NT2/D1 (cell line): ENCODE data around the gene BABAM2.
"Not testable (repeated sequence)": the region's sequence is repeated elsewhere in the genome, so short reads cannot be mapped to it uniquely, and the experiment has no call there.

Experiments used
- DNase-seq: peaks from one replicate; pipeline ENCODE4 v3.0.0-alpha.2; 2011; ENCODE audit warnings: low read depth, low spot score
- H3K27me3 ChIP-seq: 2 replicates; pipeline ENCODE4 v1.6.0; 2011; ENCODE audit warnings: mild to moderate bottlenecking; ENCODE audit not compliant: insufficient read length, insufficient read depth
- H3K36me3 ChIP-seq: 2 replicates; pipeline ENCODE4 v1.6.1; 2011; ENCODE audit warnings: mild to moderate bottlenecking, low read length, mixed read lengths; ENCODE audit not compliant: insufficient read depth, insufficient read length
- H3K4me1 ChIP-seq: 2 replicates; pipeline ENCODE4 v1.5.1; 2011; ENCODE audit not compliant: insufficient read depth, insufficient read length
- H3K4me3 ChIP-seq: 2 replicates; pipeline ENCODE4 v1.5.1; 2011; ENCODE audit warnings: low read depth; ENCODE audit not compliant: insufficient read length
- H3K9ac ChIP-seq: 2 replicates; pipeline ENCODE4 v1.6.0; 2011; ENCODE audit warnings: low read depth; ENCODE audit not compliant: insufficient read length
- H3K9me3 ChIP-seq: 2 replicates; pipeline ENCODE4 v1.5.1; 2011; ENCODE audit warnings: mild to moderate bottlenecking, low read length; ENCODE audit not compliant: insufficient read depth
- SUZ12 ChIP-seq: IDR thresholded peaks from 2 replicates; pipeline ENCODE4 v1.6.1; 2011; ENCODE audit not compliant: insufficient read length, insufficient read depth; ENCODE audit errors: extremely low read depth
- YY1 ChIP-seq: IDR thresholded peaks from 2 replicates; pipeline ENCODE4 v1.6.1; 2011; ENCODE audit not compliant: insufficient read length, insufficient read depth
- ZNF274 ChIP-seq: IDR thresholded peaks from 2 replicates; pipeline ENCODE4 v1.6.1; 2011; ENCODE audit warnings: mild to moderate bottlenecking, low read depth, low read length

Gene BABAM2

DNA sequence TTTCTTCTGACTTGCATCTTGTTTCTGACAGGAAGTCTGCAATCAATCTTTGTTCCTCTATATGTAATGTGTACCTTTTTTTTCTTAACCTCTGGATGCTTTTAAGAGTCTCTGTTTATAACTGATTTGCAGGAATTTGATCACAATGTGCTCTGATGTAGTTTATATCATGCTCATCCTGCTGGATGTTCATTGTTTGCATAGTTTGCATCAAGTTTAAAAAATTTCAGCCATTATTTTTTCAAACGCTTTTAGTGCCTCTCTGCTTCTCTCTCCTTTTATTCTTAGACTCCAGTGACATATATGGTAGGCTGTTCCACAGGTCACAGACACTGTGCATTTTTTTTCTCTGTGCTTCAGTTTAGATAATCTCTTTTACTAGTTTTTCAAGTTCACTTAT lies 24.3 kb upstream of the BABAM2 start:
- Histone ChIP-seq H3K36me3 (no peaks in the 10 kb centered on the region), H3K9ac (no peak overlapping the region), H3K4me3 (no peak overlapping the region), H3K27me3 (peaks cover 40% of the 10 kb centered on the region), H3K4me1 (no peaks in the 10 kb centered on the region), H3K9me3 (no peaks in the 10 kb centered on the region)
- DNase-seq = no peak
- TF ChIP-seq SUZ12 (no peak), ZNF274 (no peak), YY1 (no peak)

- H3K9ac ChIP-seq = no peak overlapping the region
- H3K36me3 ChIP-seq = no peaks in the 10 kb centered on the region
- no peak for DNase-seq
- H3K27me3 ChIP-seq = peaks cover 18% of the 10 kb centered on the region
- H3K4me1 ChIP-seq = no peaks in the 10 kb centered on the region
- TF ChIP-seq SUZ12 (no peak), YY1 (no peak), ZNF274 (no peak)
- H3K4me3 ChIP-seq = no peak overlapping the region
- H3K9me3 ChIP-seq = no peaks in the 10 kb centered on the region
Measured at GRCh38 chr2:27869763-27870162, 20.8 kb upstream of the BABAM2 start.

DNA sequence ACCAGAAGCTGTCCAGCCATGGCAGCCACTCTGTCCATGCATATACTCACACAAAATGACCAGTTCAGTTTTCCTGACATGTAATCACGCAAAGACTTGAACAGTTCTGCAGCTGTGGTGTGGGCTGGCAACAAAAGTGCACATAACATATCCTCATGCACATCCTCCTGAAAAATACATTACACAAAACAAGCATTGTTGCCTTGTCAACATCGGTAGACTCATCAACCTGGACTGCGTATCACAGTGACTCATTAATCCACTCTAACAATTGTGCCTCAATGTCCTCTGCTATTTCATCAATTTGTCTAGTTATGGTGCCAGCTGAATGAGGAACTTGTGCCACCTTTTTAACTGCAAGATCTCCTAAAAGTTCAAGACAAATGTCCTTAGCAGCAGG lies 19.8 kb upstream of the BABAM2 start:
- Histone ChIP-seq H3K9ac (no peak overlapping the region), H3K9me3 (no peaks in the 10 kb centered on the region), H3K4me1 (no peaks in the 10 kb centered on the region), H3K27me3 (peaks cover 14% of the 10 kb centered on the region), H3K4me3 (no peak overlapping the region), H3K36me3 (no peaks in the 10 kb centered on the region)
- no peak for TF ChIP-seq ZNF274
- no peak for TF ChIP-seq YY1
- no peak for TF ChIP-seq SUZ12
- no peak for DNase-seq

DNA sequence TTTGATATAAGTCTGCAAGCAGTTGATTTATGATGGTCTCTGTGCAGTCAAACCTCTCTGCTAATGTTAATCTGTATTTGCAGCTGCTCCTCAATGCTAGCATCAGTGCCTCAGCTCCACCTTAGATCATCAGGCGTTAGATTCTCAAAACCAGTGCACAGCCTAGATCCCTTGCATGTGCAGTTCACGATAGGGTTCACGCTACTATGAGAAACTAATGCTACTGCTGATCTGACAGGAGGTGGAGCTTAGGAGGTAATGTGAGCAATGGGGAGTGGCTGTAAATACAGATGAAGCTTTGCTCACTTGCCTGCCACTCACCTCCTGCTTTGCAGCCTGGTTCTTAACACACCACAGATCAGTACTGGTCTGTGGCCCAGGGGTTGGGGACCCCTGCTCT lies 18.7 kb upstream of the BABAM2 start:
- no peak for TF ChIP-seq SUZ12
- TF ChIP-seq YY1 = no peak
- TF ChIP-seq ZNF274 = no peak

GRCh38 chr2:27873091-27873490 lies 17.4 kb upstream of the BABAM2 start:
- Histone ChIP-seq H3K36me3 (no peaks in the 10 kb centered on the region), H3K9me3 (no peaks in the 10 kb centered on the region), H3K27me3 (no peaks in the 10 kb centered on the region), H3K4me1 (no peaks in the 10 kb centered on the region), H3K4me3 (no peak overlapping the region), H3K9ac (no peak overlapping the region)
- TF ChIP-seq SUZ12 (no peak), ZNF274 (no peak), YY1 (no peak)
- no peak for DNase-seq

More for the DNA sequence above, 18.7 kb upstream of the BABAM2 start:
- DNase-seq = no peak
- no peaks in the 10 kb centered on the region for H3K9me3 ChIP-seq
- no peak overlapping the region for H3K9ac ChIP-seq
- no peaks in the 10 kb centered on the region for H3K4me1 ChIP-seq
- H3K36me3 ChIP-seq = no peaks in the 10 kb centered on the region
- H3K4me3 ChIP-seq = no peak overlapping the region
- H3K27me3 ChIP-seq = peaks cover 3% of the 10 kb centered on the region

DNA sequence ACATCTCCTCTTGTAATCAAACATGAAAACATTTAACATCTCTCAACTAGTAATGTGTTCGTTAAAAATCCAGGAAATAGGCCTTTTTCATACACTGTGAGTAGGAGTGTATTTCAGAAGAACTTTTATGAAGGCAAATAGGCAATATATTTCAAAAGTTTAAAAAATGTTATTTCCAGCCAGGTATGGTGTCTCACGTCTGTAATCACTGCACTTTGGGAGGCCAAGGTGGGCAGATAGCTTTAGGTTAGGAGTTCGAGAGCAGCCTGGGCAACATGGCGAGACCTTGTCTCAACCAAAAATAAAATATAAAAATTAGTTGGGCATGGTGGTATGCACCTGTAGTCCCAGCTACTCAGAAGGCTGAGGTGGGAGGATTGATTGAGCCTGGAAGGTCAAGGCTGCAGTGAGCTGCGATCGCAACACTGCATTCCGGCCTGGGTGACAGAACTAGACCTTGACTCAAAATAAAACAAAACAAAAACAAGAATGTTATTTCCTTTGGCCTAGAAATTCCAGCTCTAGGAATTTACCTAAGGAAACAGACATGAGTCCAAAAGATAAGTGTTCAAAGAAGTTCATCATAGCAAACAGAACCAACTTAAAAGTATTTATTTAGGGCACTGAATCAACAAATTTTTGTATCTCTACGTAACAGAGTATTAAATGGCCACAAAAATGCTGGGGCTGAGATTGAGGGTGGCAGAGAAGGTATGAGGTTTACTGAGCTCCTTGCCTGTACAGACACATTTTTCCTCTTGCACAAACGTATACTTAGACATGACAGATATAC lies 15.2 kb upstream of the BABAM2 start:
- no peak for DNase-seq
- no peaks in the 10 kb centered on the region for H3K9me3 ChIP-seq
- no peak overlapping the region for H3K4me3 ChIP-seq
- no peaks in the 10 kb centered on the region for H3K4me1 ChIP-seq
- H3K27me3 ChIP-seq = no peaks in the 10 kb centered on the region
- no peaks in the 10 kb centered on the region for H3K36me3 ChIP-seq
- H3K9ac ChIP-seq = no peak overlapping the region
- TF ChIP-seq SUZ12 (no peak), ZNF274 (no peak), YY1 (no peak)

GRCh38 chr2:27878825-27879224 lies 11.7 kb upstream of the BABAM2 start:
- H3K9me3 ChIP-seq = no peaks in the 10 kb centered on the region
- H3K36me3 ChIP-seq = no peaks in the 10 kb centered on the region
- no peaks in the 10 kb centered on the region for H3K4me1 ChIP-seq
- no peak overlapping the region for H3K4me3 ChIP-seq
- no peaks in the 10 kb centered on the region for H3K27me3 ChIP-seq
- no peak for DNase-seq
- H3K9ac ChIP-seq = no peak overlapping the region
- TF ChIP-seq SUZ12 = no peak
- TF ChIP-seq ZNF274 = no peak
- TF ChIP-seq YY1 = no peak

GRCh38 chr2:27881815-27882583 lies 8.5 kb upstream of the BABAM2 start:
- not testable (repeated sequence) for H3K9ac ChIP-seq, H3K27me3 ChIP-seq, H3K4me1 ChIP-seq, H3K36me3 ChIP-seq, DNase-seq, H3K9me3 ChIP-seq, H3K4me3 ChIP-seq

DNA sequence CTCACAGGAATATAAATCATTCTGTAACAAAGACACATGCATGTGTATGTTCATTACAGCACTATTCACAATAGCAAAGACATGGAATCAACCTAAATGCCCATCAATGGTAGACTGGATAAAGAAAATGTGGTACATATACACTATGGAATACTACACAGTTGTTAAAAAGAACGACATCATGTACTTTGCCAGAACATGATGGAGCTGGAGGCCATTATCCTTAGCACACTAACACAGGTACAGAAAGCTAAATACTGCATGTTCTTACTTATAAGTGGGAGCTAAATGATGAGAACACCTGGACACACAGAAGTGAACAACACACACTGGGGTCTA lies 8.0 kb upstream of the BABAM2 start:
- H3K4me1 ChIP-seq, H3K4me3 ChIP-seq, H3K9me3 ChIP-seq, H3K27me3 ChIP-seq, DNase-seq, H3K9ac ChIP-seq, H3K36me3 ChIP-seq: not testable (repeated sequence)
